Measurements from ENCODE around the gene FGFRL1. TPM values are rescaled to one million over a fixed set of nuclear protein-coding genes. Genes with fewer than 3 reads are reported as not detected.

Gene FGFRL1
- total and polyA plus RNA-seq, 2 of the 13 experiments (the other 11 are each of a cell fraction or from before 2014, with no cell fraction given), result 19.1 to 30.6 TPM

DNA sequence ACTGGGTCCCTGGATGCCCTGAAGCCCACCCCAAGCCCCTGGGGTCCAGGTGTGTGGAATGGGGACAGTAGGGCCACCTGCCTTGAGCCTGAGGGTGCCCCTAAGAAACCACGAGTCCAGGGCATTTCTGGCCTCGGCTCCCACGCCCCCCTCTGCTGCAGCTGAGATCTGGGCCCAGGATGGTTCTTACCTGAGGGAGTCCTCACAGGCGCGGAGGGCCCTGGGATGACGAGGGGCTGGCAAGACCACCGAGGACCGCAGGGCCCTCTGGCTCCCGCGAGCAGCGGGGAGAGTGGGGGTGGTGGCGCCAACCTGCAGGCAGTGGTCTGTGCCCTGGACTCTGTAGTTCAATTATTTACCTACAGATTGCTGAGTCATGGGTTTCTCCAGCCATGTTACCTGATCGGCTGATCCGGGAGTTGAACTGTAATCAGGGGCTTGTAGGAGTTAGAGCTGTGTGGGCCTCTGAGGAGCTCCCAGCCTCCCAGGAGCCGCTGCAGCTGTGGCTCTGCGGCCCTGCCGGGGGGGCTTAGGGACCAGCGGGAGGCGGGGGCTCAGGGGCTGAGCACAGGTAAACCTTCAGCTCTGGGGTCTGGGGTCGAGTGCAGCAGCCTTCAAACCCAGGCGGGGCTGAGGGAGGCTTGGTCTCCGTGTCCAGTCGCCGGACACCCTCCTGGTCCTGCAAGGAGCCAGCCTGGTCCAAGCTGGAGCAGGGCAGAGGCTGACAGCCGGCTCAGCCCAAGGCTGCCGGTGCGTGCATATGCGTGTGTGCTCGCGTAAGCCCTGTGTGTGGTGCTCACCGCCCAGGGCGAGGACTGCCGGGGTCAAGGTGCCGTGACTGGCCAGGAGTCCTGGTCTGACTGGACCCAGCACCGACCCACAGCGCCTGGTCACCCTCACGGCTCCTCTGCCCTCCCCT is 18.1 kb upstream of the FGFRL1 start, which contains the start of gene SLC26A1 (continued):
- TF ChIP-seq, protein P1, sequence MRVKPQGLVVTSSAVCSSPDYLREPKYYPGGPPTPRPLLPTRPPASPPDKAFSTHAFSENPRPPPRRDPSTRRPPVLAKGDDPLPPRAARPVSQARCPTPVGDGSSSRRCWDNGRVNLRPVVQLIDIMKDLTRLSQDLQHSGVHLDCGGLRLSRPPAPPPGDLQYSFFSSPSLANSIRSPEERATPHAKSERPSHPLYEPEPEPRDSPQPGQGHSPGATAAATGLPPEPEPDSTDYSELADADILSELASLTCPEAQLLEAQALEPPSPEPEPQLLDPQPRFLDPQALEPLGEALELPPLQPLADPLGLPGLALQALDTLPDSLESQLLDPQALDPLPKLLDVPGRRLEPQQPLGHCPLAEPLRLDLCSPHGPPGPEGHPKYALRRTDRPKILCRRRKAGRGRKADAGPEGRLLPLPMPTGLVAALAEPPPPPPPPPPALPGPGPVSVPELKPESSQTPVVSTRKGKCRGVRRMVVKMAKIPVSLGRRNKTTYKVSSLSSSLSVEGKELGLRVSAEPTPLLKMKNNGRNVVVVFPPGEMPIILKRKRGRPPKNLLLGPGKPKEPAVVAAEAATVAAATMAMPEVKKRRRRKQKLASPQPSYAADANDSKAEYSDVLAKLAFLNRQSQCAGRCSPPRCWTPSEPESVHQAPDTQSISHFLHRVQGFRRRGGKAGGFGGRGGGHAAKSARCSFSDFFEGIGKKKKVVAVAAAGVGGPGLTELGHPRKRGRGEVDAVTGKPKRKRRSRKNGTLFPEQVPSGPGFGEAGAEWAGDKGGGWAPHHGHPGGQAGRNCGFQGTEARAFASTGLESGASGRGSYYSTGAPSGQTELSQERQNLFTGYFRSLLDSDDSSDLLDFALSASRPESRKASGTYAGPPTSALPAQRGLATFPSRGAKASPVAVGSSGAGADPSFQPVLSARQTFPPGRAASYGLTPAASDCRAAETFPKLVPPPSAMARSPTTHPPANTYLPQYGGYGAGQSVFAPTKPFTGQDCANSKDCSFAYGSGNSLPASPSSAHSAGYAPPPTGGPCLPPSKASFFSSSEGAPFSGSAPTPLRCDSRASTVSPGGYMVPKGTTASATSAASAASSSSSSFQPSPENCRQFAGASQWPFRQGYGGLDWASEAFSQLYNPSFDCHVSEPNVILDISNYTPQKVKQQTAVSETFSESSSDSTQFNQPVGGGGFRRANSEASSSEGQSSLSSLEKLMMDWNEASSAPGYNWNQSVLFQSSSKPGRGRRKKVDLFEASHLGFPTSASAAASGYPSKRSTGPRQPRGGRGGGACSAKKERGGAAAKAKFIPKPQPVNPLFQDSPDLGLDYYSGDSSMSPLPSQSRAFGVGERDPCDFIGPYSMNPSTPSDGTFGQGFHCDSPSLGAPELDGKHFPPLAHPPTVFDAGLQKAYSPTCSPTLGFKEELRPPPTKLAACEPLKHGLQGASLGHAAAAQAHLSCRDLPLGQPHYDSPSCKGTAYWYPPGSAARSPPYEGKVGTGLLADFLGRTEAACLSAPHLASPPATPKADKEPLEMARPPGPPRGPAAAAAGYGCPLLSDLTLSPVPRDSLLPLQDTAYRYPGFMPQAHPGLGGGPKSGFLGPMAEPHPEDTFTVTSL (CRISPR knock-in tag; IDR thresholded peaks at IDR 0.05; ENCODE audit: borderline replicate concordance), result no peak; the same call in 1 of the 2 replicates
- TF ChIP-seq FIP1L1 (IDR thresholded peaks at IDR 0.05; ENCODE audit: borderline replicate concordance, insufficient read depth, low read depth, low read length) (no peak), MED13 (CRISPR knock-in tag; IDR thresholded peaks at IDR 0.05) (no peak; the same call in none of the 2 replicates), DNMT3B (CRISPR knock-in tag; conservative IDR thresholded peaks at IDR 0.05) (no peak), IRF2 (CRISPR knock-in tag; IDR thresholded peaks at IDR 0.05) (peak; percentile 45; the same call in 1 of the 2 replicates), SRSF4 (IDR thresholded peaks at IDR 0.05; ENCODE audit: low read depth, low read length, poor library complexity, severe bottlenecking) (no peak), NCOA1 (CRISPR knock-in tag; IDR thresholded peaks at IDR 0.05) (0 out of 2 replicates have a peak, but pooled peaks have one; percentile 81), IKZF1 (IDR thresholded peaks at IDR 0.05) (no peak), IKZF4 (CRISPR knock-in tag; IDR thresholded peaks at IDR 0.05; ENCODE audit: borderline replicate concordance, low read depth, not compliant biosample characterization) (no peak), KLF15 (CRISPR knock-in tag; IDR thresholded peaks at IDR 0.05; ENCODE audit: borderline replicate concordance) (no peak), PHF21A (CRISPR knock-in tag; IDR thresholded peaks at IDR 0.05) (peak; percentile 58; the same call in 1 of the 2 replicates), SNAPC2 (CRISPR knock-in tag; IDR thresholded peaks at IDR 0.05) (0 out of 2 replicates have a peak, but pooled peaks have one; percentile 13), BCL6 (CRISPR knock-in tag; IDR thresholded peaks at IDR 0.05) (no peak), MIER3 (CRISPR knock-in tag; IDR thresholded peaks at IDR 0.05; ENCODE audit: borderline replicate concordance) (no peak), NCOA2 (CRISPR knock-in tag; IDR thresholded peaks at IDR 0.05) (peak; percentile 14; the same call in 1 of the 2 replicates), SNAI1 (CRISPR knock-in tag; IDR thresholded peaks at IDR 0.05; ENCODE audit: borderline replicate concordance) (0 out of 2 replicates have a peak, but pooled peaks have one; percentile 42)
- TF ChIP-seq, protein P2, sequence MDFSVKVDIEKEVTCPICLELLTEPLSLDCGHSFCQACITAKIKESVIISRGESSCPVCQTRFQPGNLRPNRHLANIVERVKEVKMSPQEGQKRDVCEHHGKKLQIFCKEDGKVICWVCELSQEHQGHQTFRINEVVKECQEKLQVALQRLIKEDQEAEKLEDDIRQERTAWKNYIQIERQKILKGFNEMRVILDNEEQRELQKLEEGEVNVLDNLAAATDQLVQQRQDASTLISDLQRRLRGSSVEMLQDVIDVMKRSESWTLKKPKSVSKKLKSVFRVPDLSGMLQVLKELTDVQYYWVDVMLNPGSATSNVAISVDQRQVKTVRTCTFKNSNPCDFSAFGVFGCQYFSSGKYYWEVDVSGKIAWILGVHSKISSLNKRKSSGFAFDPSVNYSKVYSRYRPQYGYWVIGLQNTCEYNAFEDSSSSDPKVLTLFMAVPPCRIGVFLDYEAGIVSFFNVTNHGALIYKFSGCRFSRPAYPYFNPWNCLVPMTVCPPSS (IDR thresholded peaks at IDR 0.05), result no peak

All from HepG2 (cell line).